SK-N-SH (cell line): Measurements from ENCODE around the gene HTN3. TPM values are rescaled to one million over a fixed set of nuclear protein-coding genes. Genes with fewer than 3 reads are reported as not detected.

Source experiments
- CTCF ChIA-PET: fragments of 300-600, 350-600 bp; formaldehyde crosslinking; extraction: SDS; loops from one replicate; lab custom pipeline; 2021; lab: Yijun Ruan, JAX
- POLR2A ChIA-PET: fragments of 350-600 bp; sonication (Branson Sonifier 250); formaldehyde crosslinking; extraction: SDS; loops from one replicate; lab custom pipeline; 2020; ENCODE audit warnings: antibody characterized with exemption, inconsistent platforms; lab: Yijun Ruan, JAX
- DNase-seq: peaks from one replicate; pipeline ENCODE4 v3.0.0; 2012
- H2AFZ ChIP-seq: fragments of 200-600 bp; sonication (generic); 2 replicates; pipeline ENCODE4 v1.8.1; 2016; ENCODE audit warnings: antibody characterized with exemption, mild to moderate bottlenecking, low read depth
- H3F3A ChIP-seq: fragments of 200-600 bp; sonication (generic); replicated peaks from 2 replicates; pipeline ENCODE3; 2016; ENCODE audit warnings: antibody characterized with exemption, mild to moderate bottlenecking; ENCODE audit not compliant: insufficient read depth
- H3K27ac ChIP-seq, 2 experiments: fragments of 200-500 bp in 1 of 2; fragments of 200-600 bp in 1 of 2; sonication (Bioruptor generic) in 1 of 2; sonication (generic), shearing (Covaris generic) in 1 of 2; 2 replicates each; pipeline versions ENCODE4 v1.5.1 to v1.6.1; 2014 to 2016; ENCODE audit warnings: low read depth in 2 of 2, inconsistent platforms in 1 of 2, low read length in 1 of 2, mild to moderate bottlenecking in 1 of 2, mixed read lengths in 1 of 2
- H3K27me3 ChIP-seq: fragments of 200-600 bp; sonication (generic), shearing (Covaris generic); 2 replicates; pipeline ENCODE4 v1.6.1; 2016; ENCODE audit warnings: mixed run types; ENCODE audit not compliant: insufficient read depth
- H3K36me3 ChIP-seq, 2 experiments: fragments of 200-500 bp in 1 of 2; fragments of 200-600 bp in 1 of 2; sonication (Bioruptor generic) in 1 of 2; sonication (generic) in 1 of 2; replicated peaks in 1 of 2; 2 replicates each; pipeline versions ENCODE3 to v1.5.1; 2014 to 2016; ENCODE audit warnings: low read length in 1 of 2, mild to moderate bottlenecking in 1 of 2; ENCODE audit not compliant: insufficient read depth in 2 of 2, control insufficient read depth in 1 of 2
- H3K4me1 ChIP-seq, 2 experiments: fragments of 200-500 bp in 1 of 2; fragments of 200-600 bp in 1 of 2; sonication (Bioruptor generic) in 1 of 2; sonication (generic), shearing (Covaris generic) in 1 of 2; 2 replicates each; pipeline versions ENCODE4 v1.5.1 to v1.6.1; 2014 to 2016; ENCODE audit warnings: low read depth in 1 of 2, low read length in 1 of 2, mixed run types in 1 of 2; ENCODE audit not compliant: insufficient read depth in 2 of 2, control insufficient read depth in 1 of 2
- H3K4me2 ChIP-seq: fragments of 200-600 bp; sonication (generic), shearing (Covaris generic); 2 replicates; pipeline ENCODE4 v1.6.1; 2017; ENCODE audit warnings: mixed run types
- H3K4me3 ChIP-seq, 2 experiments: fragments of 200-500 bp in 1 of 2; fragments of 200-600 bp in 1 of 2; sonication (Bioruptor generic) in 1 of 2; sonication (generic), shearing (Covaris generic) in 1 of 2; 2 replicates each; pipeline versions ENCODE4 v1.5.1 to v1.8.1; 2014 to 2016; ENCODE audit warnings: low read depth in 2 of 2, inconsistent platforms in 1 of 2, low read length in 1 of 2, mild to moderate bottlenecking in 1 of 2, mixed read lengths in 1 of 2, moderate library complexity in 1 of 2
- H3K79me2 ChIP-seq: fragments of 200-600 bp; sonication (generic); 2 replicates; pipeline ENCODE4 v1.8.1; 2017; ENCODE audit warnings: mild to moderate bottlenecking; ENCODE audit not compliant: insufficient read depth
- H3K9ac ChIP-seq: fragments of 200-600 bp; sonication (generic); 2 replicates; pipeline ENCODE4 v1.6.1; 2017; ENCODE audit warnings: mixed run types
- H3K9me2 ChIP-seq: fragments of 200-600 bp; sonication (generic); 2 replicates; pipeline ENCODE4 v1.6.1; 2017; ENCODE audit warnings: mixed run types
- H3K9me3 ChIP-seq: fragments of 200-600 bp; sonication (generic); 2 replicates; pipeline ENCODE4 v1.6.1; 2017; ENCODE audit warnings: mixed run types, mild to moderate bottlenecking, moderate library complexity
- H4K20me1 ChIP-seq: fragments of 200-600 bp; sonication (generic); 2 replicates; pipeline ENCODE4 v1.6.1; 2017; ENCODE audit warnings: mild to moderate bottlenecking, mixed run types; ENCODE audit not compliant: insufficient read depth
- CHD2 ChIP-seq: fragments of 150-350 bp; IDR thresholded peaks from 2 replicates; pipeline ENCODE4 v1.6.1; 2018; ENCODE audit warnings: low read length; ENCODE audit not compliant: partially characterized antibody
- CTCF ChIP-seq: fragments of 200-600 bp; sonication (generic); IDR thresholded peaks from 2 replicates; pipeline ENCODE4 v1.6.1; 2017; ENCODE audit warnings: antibody characterized with exemption, mild to moderate bottlenecking, moderate library complexity
- ELF1 ChIP-seq: IDR thresholded peaks from 2 replicates; pipeline ENCODE4 v1.4.0; 2012
- EP300 ChIP-seq, 2 experiments: IDR thresholded peaks; 2 replicates each; pipeline versions ENCODE4 v1.4.0 to v1.6.1; 2012; ENCODE audit warnings: borderline replicate concordance in 1 of 2, low read depth in 1 of 2, low read length in 1 of 2
- EZH2phosphoT487 ChIP-seq: fragments of 200-600 bp; sonication (generic); IDR thresholded peaks from 2 replicates; pipeline ENCODE4 v1.6.1; 2017; ENCODE audit warnings: low read depth, mixed run types, mild to moderate bottlenecking, antibody characterized with exemption, moderate library complexity, borderline replicate concordance
- MEF2A ChIP-seq: IDR thresholded peaks from 2 replicates; pipeline ENCODE4 v1.4.0; 2012; ENCODE audit warnings: low read depth, borderline replicate concordance
- RCOR1 ChIP-seq: fragments of 150-350 bp; IDR thresholded peaks from 2 replicates; pipeline ENCODE4 v1.6.1; 2017; ENCODE audit warnings: antibody characterized with exemption, low read length
- RFX5 ChIP-seq: IDR thresholded peaks from 2 replicates; pipeline ENCODE4 v1.6.1; 2012; ENCODE audit warnings: mild to moderate bottlenecking, improper control_type of control experiment, low read length
- SMC3 ChIP-seq: IDR thresholded peaks from 2 replicates; pipeline ENCODE4 v1.6.1; 2012; ENCODE audit warnings: low read depth, low read length, improper control_type of control experiment
- WGBS: methylation state at CpG from one replicate; pipeline ENCODE4 v1.1.6; 2017; ENCODE audit warnings: low lambda C conversion rate; 5-methylcytosine and 5-hydroxymethylcytosine counted together
- polyA plus RNA-seq, 3 experiments: library from polyadenylated mRNA; depleted of rRNA; stranded (reverse); fragments of >200 nt; gene quantifications; 2 replicates each; pipeline ENCODE4 v1.2.3, GENCODE V29; 2012
- TF ChIP-seq, protein P1 (sequence below): fragments of 150-350 bp; IDR thresholded peaks from 2 replicates; pipeline ENCODE4 v1.6.1; 2017; ENCODE audit warnings: antibody characterized with exemption, low read length, low read depth, borderline replicate concordance
- TF ChIP-seq, protein P2 (sequence below): IDR thresholded peaks from 2 replicates; pipeline ENCODE4; 2012

Gene HTN3
- polyA plus RNA-seq, 1 of the 3 experiments (the other 2 are of a cell fraction): not detected

DNA sequence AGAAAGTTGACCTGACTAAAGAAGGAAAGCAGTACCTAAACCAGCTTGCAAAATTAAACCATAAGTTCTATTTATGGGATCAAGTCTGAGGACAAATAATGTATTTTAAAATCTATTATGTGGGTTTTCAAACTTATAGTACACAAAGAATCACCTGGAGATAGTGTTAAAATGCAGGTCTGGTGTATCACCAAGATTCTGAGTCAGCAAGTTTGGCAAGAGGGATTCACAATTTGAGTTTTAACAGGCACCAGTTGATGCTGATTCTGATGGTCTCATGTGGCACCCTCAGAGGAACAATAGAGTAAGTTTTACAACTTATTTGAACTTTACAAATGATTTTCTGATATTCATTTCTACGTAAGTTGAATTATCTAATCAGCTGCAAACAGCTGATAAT, 41.6 kb upstream of the HTN3 start:
- no peaks in the 10 kb centered on the region for H3K9me3 ChIP-seq
- H3K27ac ChIP-seq: no peak overlapping the region
- DNase-seq: no peak
- POLR2A ChIA-PET: no interaction called here
- H3K27me3 ChIP-seq: no peaks in the 10 kb centered on the region
- H3K9me2 ChIP-seq: no peaks in the 10 kb centered on the region
- no peaks in the 10 kb centered on the region for H3K4me1 ChIP-seq
- WGBS: 3% methylated on average over 1 of the region's 1 CpG
- no peaks in the 10 kb centered on the region for H4K20me1 ChIP-seq
- no peaks in the 10 kb centered on the region for H3K79me2 ChIP-seq
- TF ChIP-seq EZH2phosphoT487 (no peak), ELF1 (no peak)
- H3K36me3 ChIP-seq: no peaks in the 10 kb centered on the region
- H2AFZ ChIP-seq: no peak overlapping the region
- no peak overlapping the region for H3K9ac ChIP-seq
- H3K4me2 ChIP-seq: no peak overlapping the region
- H3K4me3 ChIP-seq: no peak overlapping the region
- CTCF ChIA-PET: no interaction called here
- H3F3A ChIP-seq: no peaks in the 10 kb centered on the region

GRCh38 chr4:69991016-69991415, 37.2 kb upstream of the HTN3 start:
- no peak overlapping the region for H3K4me3 ChIP-seq
- no peak overlapping the region for H3K4me2 ChIP-seq
- no peaks in the 10 kb centered on the region for H3K9me2 ChIP-seq
- H3K4me1 ChIP-seq: no peaks in the 10 kb centered on the region
- H3K79me2 ChIP-seq: no peaks in the 10 kb centered on the region
- no peaks in the 10 kb centered on the region for H3F3A ChIP-seq
- H3K27me3 ChIP-seq: no peaks in the 10 kb centered on the region
- no peak for DNase-seq
- H3K9ac ChIP-seq: no peak overlapping the region
- no peak for TF ChIP-seq MEF2A
- no peak for TF ChIP-seq RFX5
- no peak for TF ChIP-seq RCOR1
- TF ChIP-seq, all 33 proteins: peak for 0
- Histone ChIP-seq H3K9me3 (no peaks in the 10 kb centered on the region), H4K20me1 (no peaks in the 10 kb centered on the region), H3K36me3 (no peaks in the 10 kb centered on the region), H2AFZ (no peak overlapping the region), H3K27ac (no peak overlapping the region)
- ChIA-PET POLR2A (no interaction called here), CTCF (no interaction called here)
- WGBS: 30% methylated on average over 4 of the region's 4 CpGs

GRCh38 chr4:69994782-69995181, 33.5 kb upstream of the HTN3 start:
- Histone ChIP-seq H3F3A (no peaks in the 10 kb centered on the region), H3K27me3 (no peaks in the 10 kb centered on the region), H3K4me2 (no peak overlapping the region), H3K27ac (no peak overlapping the region), H3K9me3 (no peaks in the 10 kb centered on the region), H3K4me1 (no peaks in the 10 kb centered on the region), H3K36me3 (no peaks in the 10 kb centered on the region), H2AFZ (no peak overlapping the region), H3K4me3 (no peak overlapping the region), H4K20me1 (no peaks in the 10 kb centered on the region), H3K9me2 (no peaks in the 10 kb centered on the region), H3K79me2 (no peaks in the 10 kb centered on the region), H3K9ac (no peak overlapping the region)
- POLR2A ChIA-PET: no interaction called here
- no peak for DNase-seq
- TF ChIP-seq EZH2phosphoT487 (no peak), SMC3 (no peak), CTCF (no peak), EP300 (IDR thresholded peaks at IDR 0.05; ENCODE audit: borderline replicate concordance in 1 of 2, low read depth in 1 of 2, low read length in 1 of 2) (no peak), CHD2 (no peak)
- TF ChIP-seq, protein P1, sequence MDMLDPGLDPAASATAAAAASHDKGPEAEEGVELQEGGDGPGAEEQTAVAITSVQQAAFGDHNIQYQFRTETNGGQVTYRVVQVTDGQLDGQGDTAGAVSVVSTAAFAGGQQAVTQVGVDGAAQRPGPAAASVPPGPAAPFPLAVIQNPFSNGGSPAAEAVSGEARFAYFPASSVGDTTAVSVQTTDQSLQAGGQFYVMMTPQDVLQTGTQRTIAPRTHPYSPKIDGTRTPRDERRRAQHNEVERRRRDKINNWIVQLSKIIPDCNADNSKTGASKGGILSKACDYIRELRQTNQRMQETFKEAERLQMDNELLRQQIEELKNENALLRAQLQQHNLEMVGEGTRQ: no peak
- TF ChIP-seq, protein P2, sequence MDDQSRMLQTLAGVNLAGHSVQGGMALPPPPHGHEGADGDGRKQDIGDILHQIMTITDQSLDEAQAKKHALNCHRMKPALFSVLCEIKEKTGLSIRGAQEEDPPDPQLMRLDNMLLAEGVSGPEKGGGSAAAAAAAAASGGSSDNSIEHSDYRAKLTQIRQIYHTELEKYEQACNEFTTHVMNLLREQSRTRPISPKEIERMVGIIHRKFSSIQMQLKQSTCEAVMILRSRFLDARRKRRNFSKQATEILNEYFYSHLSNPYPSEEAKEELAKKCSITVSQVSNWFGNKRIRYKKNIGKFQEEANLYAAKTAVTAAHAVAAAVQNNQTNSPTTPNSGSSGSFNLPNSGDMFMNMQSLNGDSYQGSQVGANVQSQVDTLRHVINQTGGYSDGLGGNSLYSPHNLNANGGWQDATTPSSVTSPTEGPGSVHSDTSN: no peak
- CTCF ChIA-PET: no interaction called here
- WGBS: 14% methylated on average over 5 of the region's 5 CpGs
